WTC11 (cell line): Measurements from ENCODE around the gene RGS7. TPM values are rescaled to one million over a fixed set of nuclear protein-coding genes. Genes with fewer than 3 reads are reported as not detected.

Experiments
- ATAC-seq: fragments of 200-7000 bp; cut with Tn5 transposase; 2 replicates; pipeline ENCODE4 v1.10.0; 2021; ENCODE audit warnings: mild to moderate bottlenecking, moderate library complexity
- CTCF ChIA-PET: fragments of 300-600 bp; sonication (Branson Sonifier 250); formaldehyde crosslinking; loops from one replicate; lab custom pipeline; 2021; ENCODE audit warnings: antibody characterized with exemption; lab: Charles Lee
- POLR2A ChIA-PET: fragments of 350-600 bp; sonication (Branson Sonifier 250); formaldehyde crosslinking; loops from one replicate; lab custom pipeline; 2021; ENCODE audit warnings: antibody characterized with exemption; lab: Charles Lee
- DNase-seq: peaks from one replicate; pipeline ENCODE4 v3.0.0; 2021; ENCODE audit warnings: low spot score
- H3K27ac Mint-ChIP-seq: 2 replicates; pipeline ENCODE4 v1.8.0; 2021; ENCODE audit warnings: mixed read lengths
- H3K27me3 Mint-ChIP-seq: 2 replicates; pipeline ENCODE4 v1.8.0; 2021; ENCODE audit warnings: low read depth, mild to moderate bottlenecking, moderate library complexity, mixed read lengths
- H3K36me3 Mint-ChIP-seq: 2 replicates; pipeline ENCODE4 v1.8.0; 2021; ENCODE audit warnings: mixed read lengths
- H3K4me1 Mint-ChIP-seq: 2 replicates; pipeline ENCODE4 v1.8.0; 2022; ENCODE audit warnings: mixed read lengths
- H3K4me3 Mint-ChIP-seq: 2 replicates; pipeline ENCODE4 v1.8.0; 2021; ENCODE audit warnings: mild to moderate bottlenecking, moderate library complexity, mixed read lengths
- H3K9me3 Mint-ChIP-seq: 2 replicates; pipeline ENCODE4 v1.8.0; 2021; ENCODE audit warnings: mixed read lengths
- E2F4 ChIP-seq: sonication (generic); formaldehyde crosslinking; IDR thresholded peaks from 2 replicates; pipeline ENCODE4 v1.8.1; 2022; ENCODE audit warnings: low read depth, mild to moderate bottlenecking, moderate library complexity, missing genetic modification reagents, borderline replicate concordance
- EMX1 ChIP-seq: fragments of 250-450 bp; sonication (Bioruptor Pico); IDR thresholded peaks from 2 replicates; pipeline ENCODE4 v1.8.0; 2021; ENCODE audit warnings: mild to moderate bottlenecking
- ETV6 ChIP-seq: sonication (generic); formaldehyde crosslinking; IDR thresholded peaks from 2 replicates; pipeline ENCODE4 v1.8.1; 2022; ENCODE audit warnings: mild to moderate bottlenecking, missing genetic modification reagents
- FOXP4 ChIP-seq: sonication (generic); formaldehyde crosslinking; IDR thresholded peaks from 2 replicates; pipeline ENCODE4 v1.8.0; 2022; ENCODE audit warnings: mild to moderate bottlenecking, missing genetic modification reagents
- HMGXB4 ChIP-seq: sonication (generic); formaldehyde crosslinking; IDR thresholded peaks from 2 replicates; pipeline ENCODE4 v1.8.1; 2023; ENCODE audit warnings: mild to moderate bottlenecking, moderate library complexity, missing genetic modification reagents
- NFATC4 ChIP-seq: fragments of 250-450 bp; sonication (Bioruptor Pico); IDR thresholded peaks from 2 replicates; pipeline ENCODE4 v1.9.0; 2021; ENCODE audit warnings: mild to moderate bottlenecking
- NR2C2 ChIP-seq: sonication (generic); formaldehyde crosslinking; IDR thresholded peaks from 2 replicates; pipeline ENCODE4 v1.8.0; 2022; ENCODE audit warnings: mild to moderate bottlenecking, missing genetic modification reagents
- RELA ChIP-seq: sonication (generic); formaldehyde crosslinking; IDR thresholded peaks from 2 replicates; pipeline ENCODE4 v1.8.1; 2022; ENCODE audit warnings: missing genetic modification reagents, mild to moderate bottlenecking, borderline replicate concordance
- SMAD3 ChIP-seq: sonication (generic); formaldehyde crosslinking; IDR thresholded peaks from 2 replicates; pipeline ENCODE4 v1.8.0; 2022; ENCODE audit warnings: missing genetic modification reagents, mild to moderate bottlenecking, borderline replicate concordance
- SMAD4 ChIP-seq: sonication (generic); formaldehyde crosslinking; IDR thresholded peaks from 2 replicates; pipeline ENCODE4 v1.8.0; 2022; ENCODE audit warnings: mild to moderate bottlenecking, missing genetic modification reagents
- TEAD4 ChIP-seq: sonication (generic); formaldehyde crosslinking; IDR thresholded peaks from 2 replicates; pipeline ENCODE4 v1.8.0; 2022; ENCODE audit warnings: mild to moderate bottlenecking, missing genetic modification reagents
- ZNF138 ChIP-seq: sonication (generic); formaldehyde crosslinking; conservative IDR thresholded peaks from 2 replicates; pipeline ENCODE4 v1.8.1; 2022; ENCODE audit warnings: mild to moderate bottlenecking, moderate library complexity, missing genetic modification reagents
- ZNF317 ChIP-seq: sonication (generic); formaldehyde crosslinking; IDR thresholded peaks from 2 replicates; pipeline ENCODE4 v1.8.1; 2023; ENCODE audit warnings: low read depth, mild to moderate bottlenecking, moderate library complexity, missing genetic modification reagents, borderline replicate concordance
- ZNF425 ChIP-seq: fragments of 250-450 bp; sonication (Bioruptor Pico); conservative IDR thresholded peaks from 2 replicates; pipeline ENCODE4 v1.9.0; 2021; ENCODE audit warnings: mild to moderate bottlenecking
- total RNA-seq: library from RNA; stranded (reverse); gene quantifications from 3 replicates; pipeline ENCODE4 v1.2.3, GENCODE V29; 2021

The RGS7 gene
- total RNA-seq, 1 experiment from 2014 or later: 1.2 TPM

- no peak overlapping the region for H3K27ac Mint-ChIP-seq
- ChIA-PET POLR2A (no interaction called here), CTCF (interaction anchor here (2.1 kb wide), 1 partner anchor 11 kb away, joined by 7 read pairs; no protein-coding TSS in a partner anchor)
- no peaks in the 10 kb centered on the region for H3K36me3 Mint-ChIP-seq
- peaks cover 8% of the 10 kb centered on the region for H3K4me1 Mint-ChIP-seq
- no peak overlapping the region for H3K4me3 Mint-ChIP-seq
- DNase-seq (no peak), ATAC-seq (no peak)
- TF ChIP-seq ZNF138 (CRISPR knock-in tag): no peak
- no peak for TF ChIP-seq EMX1 (CRISPR knock-in tag)
- TF ChIP-seq NR2C2 (CRISPR knock-in tag): no peak
- no peak for TF ChIP-seq ETV6 (CRISPR knock-in tag)
- no peak for TF ChIP-seq FOXP4 (CRISPR knock-in tag)
- no peak for TF ChIP-seq ZNF425 (CRISPR knock-in tag)
- no peak for TF ChIP-seq RELA (CRISPR knock-in tag)
- no peak for TF ChIP-seq NFATC4 (CRISPR knock-in tag)
- no peak for TF ChIP-seq SMAD3 (CRISPR knock-in tag)
- H3K9me3 Mint-ChIP-seq: no peaks in the 10 kb centered on the region
- no peaks in the 10 kb centered on the region for H3K27me3 Mint-ChIP-seq
These were observed 376.7 kb downstream of the RGS7 start for GRCh38 chr1:240980342-240980741.

GRCh38 chr1:240976685-240977084, 380.3 kb downstream of the RGS7 start:
- TF ChIP-seq HMGXB4 (CRISPR knock-in tag): no peak
- no peak for TF ChIP-seq FOXP4 (CRISPR knock-in tag)
- no peak for TF ChIP-seq SMAD4
- TF ChIP-seq ZNF317 (CRISPR knock-in tag): no peak
- TF ChIP-seq E2F4 (CRISPR knock-in tag): no peak
- no peak for TF ChIP-seq TEAD4 (CRISPR knock-in tag)
- H3K9me3 Mint-ChIP-seq: no peaks in the 10 kb centered on the region
- no peak overlapping the region for H3K4me3 Mint-ChIP-seq
- no peaks in the 10 kb centered on the region for H3K27me3 Mint-ChIP-seq
- no peak for ATAC-seq
- DNase-seq: no peak
- POLR2A ChIA-PET: interaction anchor here (0.7 kb wide), 1 partner anchor 37 kb away, joined by 3 read pairs; no protein-coding TSS in a partner anchor
- CTCF ChIA-PET: no interaction called here
- H3K4me1 Mint-ChIP-seq: no peaks in the 10 kb centered on the region
- 0 out of 2 replicates have a peak, but pooled peaks cover 4% of the 10 kb centered on the region for H3K36me3 Mint-ChIP-seq
- no peak overlapping the region for H3K27ac Mint-ChIP-seq
